Right lobe of liver (tissue), 6 donors: Measurements from ENCODE around the gene RPLP2. TPM values are rescaled to one million over a fixed set of nuclear protein-coding genes. Genes with fewer than 3 reads are reported as not detected.

Source experiments
- ATAC-seq, 4 donors: fragments of 200-7000 bp; cut with Tn5 transposase; one replicate each; pipeline ENCODE4 v1.9.1; 2020; ENCODE audit warnings: mild to moderate bottlenecking in 4 of 4, moderate library complexity in 4 of 4
- DNase-seq, 3 donors: peaks; one replicate each; pipeline ENCODE4 v3.0.0-alpha.2; 2020
- H3K27ac ChIP-seq, 3 donors: fragments of 200-600 bp; one replicate each; pipeline ENCODE4 v1.8.0; 2022
- H3K27me3 ChIP-seq, 2 donors: fragments of 200-600 bp; one replicate each; pipeline ENCODE4 v1.8.0; 2022
- H3K36me3 ChIP-seq, 4 donors: fragments of 200-600 bp; sonication (generic) in 1 of 4; one replicate each; pipeline versions ENCODE4 v1.5.1 to v1.8.0; 2017 to 2022; ENCODE audit warnings: control low read depth in 1 of 4
- H3K4me1 ChIP-seq, 4 donors: fragments of 200-600 bp; sonication (generic) in 1 of 4; one replicate each; pipeline versions ENCODE4 v1.5.1 to v1.8.0; 2017 to 2022; ENCODE audit warnings: control low read depth in 1 of 4
- H3K4me3 ChIP-seq, 3 donors: fragments of 200-600 bp; one replicate each; pipeline ENCODE4 v1.8.0; 2022
- H3K9me3 ChIP-seq, 4 donors: fragments of 200-600 bp; sonication (generic) in 1 of 4; one replicate each; pipeline versions ENCODE4 v1.5.1 to v1.8.0; 2017 to 2022; ENCODE audit warnings: control low read depth in 1 of 4
- CTCF ChIP-seq, 4 donors: fragments of 200-600 bp in 3 of 4; fragments of 450-650 bp in 1 of 4; IDR thresholded peaks; one replicate each; pipeline versions ENCODE4 v1.5.1 to v1.8.0; 2016 to 2022; ENCODE audit warnings: antibody characterized with exemption in 4 of 4, mild to moderate bottlenecking in 2 of 4
- POLR2A ChIP-seq: fragments of 450-650 bp; IDR thresholded peaks from one replicate; pipeline ENCODE4 v1.6.1; 2017; ENCODE audit warnings: antibody characterized with exemption, mild to moderate bottlenecking
- WGBS: methylation state at CpG from one replicate; pipeline ENCODE4 v1.1.6; 2018; ENCODE audit warnings: low coverage, low lambda C conversion rate; ENCODE audit not compliant: insufficient coverage; ENCODE audit errors: missing lambda C conversion rate; 5-methylcytosine and 5-hydroxymethylcytosine counted together
- intact Hi-C, 2 donors: fragments of 100-400 bp; cut with DNase I; formaldehyde crosslinking; loops; one replicate each; pipeline versions ENCODE4 v1.11.2 to v1.14.1; 2022
- total RNA-seq, 6 experiments: library from RNA; depleted of rRNA in 2 of 6; stranded (reverse); fragments of >200 nt in 2 of 6; fragmentation: NEBNext Ultra II Directional in 3 of 6; extraction: Animal tissue kit (Norgen Biotek cat#: 25700) in 3 of 6; gene quantifications; one replicate each; pipeline versions ENCODE4 v1.1.0 to v1.2.4, GENCODE V29; 2016 to 2023
- donor health status: DM: no; HTN: yes; CAD: no.
- donor health status: DM: no; HTN: no; CAD: no.
- donor health status: DM: no; HTN: no; CAD: no.
- donor health status: DM: no; HTN: yes; CAD: no.
- donor health status: DM: no; HTN: yes; CAD: no.

RPLP2 gene
- total RNA-seq, 6 experiments from 2014 or later, result 212 to 574 (median 457) TPM

DNA sequence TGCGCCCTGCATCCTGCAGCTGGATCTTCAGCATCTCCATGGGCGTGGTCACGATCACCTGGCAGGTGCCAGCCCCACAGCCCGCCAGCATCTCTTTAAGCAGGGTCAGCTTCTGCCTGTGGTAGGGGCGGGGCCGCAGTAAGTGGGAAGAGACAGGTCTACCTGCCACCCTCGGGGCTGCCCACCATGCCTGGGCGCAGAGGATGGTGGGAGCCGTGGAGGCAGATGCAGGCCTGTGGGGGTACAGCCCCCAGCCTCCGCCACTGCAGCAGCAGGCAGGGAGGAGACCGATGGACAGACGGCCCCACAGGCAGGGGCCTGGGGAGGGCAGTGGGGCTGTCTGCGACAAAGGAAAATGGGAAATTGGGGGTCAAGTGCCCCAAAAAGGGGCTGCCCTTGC lies 16.9 kb upstream of the RPLP2 start:
- H3K4me3 ChIP-seq, result no peak overlapping the region
- no peaks in the 10 kb centered on the region for H3K27me3 ChIP-seq
- peaks cover 0 to 28% (median 11%) of the 10 kb centered on the region in 4 donors for H3K4me1 ChIP-seq
- 100% methylated on average over 3 of the region's 13 CpGs for WGBS
- intact Hi-C loops, result no loop called here
- H3K27ac ChIP-seq, result no peak overlapping the region
- ATAC-seq, result no peak
- no peak for DNase-seq
- H3K9me3 ChIP-seq, result no peaks in the 10 kb centered on the region
- peaks cover 0 to 5% (median 0%) of the 10 kb centered on the region in 4 donors for H3K36me3 ChIP-seq
- no peak for TF ChIP-seq POLR2A
- TF ChIP-seq CTCF (IDR thresholded peaks at IDR 0.05), result no peak

GRCh38 chr11:793556-793955 lies 16.2 kb upstream of the RPLP2 start:
- 70% methylated on average over 2 of the region's 7 CpGs for WGBS
- Histone ChIP-seq H3K36me3 (peaks cover 0 to 5% (median 0%) of the 10 kb centered on the region in 4 donors), H3K27ac (no peak overlapping the region), H3K27me3 (no peaks in the 10 kb centered on the region), H3K4me1 (peaks cover 0 to 32% (median 11%) of the 10 kb centered on the region in 4 donors), H3K9me3 (no peaks in the 10 kb centered on the region), H3K4me3 (no peak overlapping the region)
- TF ChIP-seq POLR2A (no peak), CTCF (IDR thresholded peaks at IDR 0.05) (no peak)
- peak in 1 of 3 donors; percentile 31 for DNase-seq
- ATAC-seq, result no peak
- intact Hi-C loops, result no loop called here

- intact Hi-C loops, result no loop called here
- Histone ChIP-seq H3K36me3 (peaks cover 0 to 5% (median 0%) of the 10 kb centered on the region in 4 donors), H3K27me3 (no peaks in the 10 kb centered on the region), H3K9me3 (no peaks in the 10 kb centered on the region), H3K27ac (no peak overlapping the region), H3K4me3 (peak overlapping the region in 1 of 3 donors; percentile 73), H3K4me1 (peaks cover 0 to 34% (median 11%) of the 10 kb centered on the region in 4 donors)
- ATAC-seq (no peak), DNase-seq (peak in 1 of 3 donors; percentile 28)
- TF ChIP-seq POLR2A (no peak), CTCF (IDR thresholded peaks at IDR 0.05) (no peak)
- 67% methylated on average over 3 of the region's 31 CpGs for WGBS
These were observed 15.6 kb upstream of the RPLP2 start for GRCh38 chr11:794013-794765.

- peaks cover 0 to 34% (median 11%) of the 10 kb centered on the region in 4 donors for H3K4me1 ChIP-seq
- intact Hi-C loops, result no loop called here
- peak in 1 of 3 donors; percentile 82 for DNase-seq
- no peaks in the 10 kb centered on the region for H3K27me3 ChIP-seq
- no peaks in the 10 kb centered on the region for H3K9me3 ChIP-seq
- H3K4me3 ChIP-seq, result peak overlapping the region; percentile 63 to 73 (median 73)
- peaks cover 0 to 5% (median 0%) of the 10 kb centered on the region in 4 donors for H3K36me3 ChIP-seq
- WGBS, result 41% methylated on average over 22 of the region's 38 CpGs
- ATAC-seq, result peak; percentile 1 to 28 (median 22)
- peak overlapping the region in 2 of 3 donors; percentile 85 to 88 for H3K27ac ChIP-seq
- TF ChIP-seq POLR2A (no peak), CTCF (IDR thresholded peaks at IDR 0.05) (no peak)
These were observed 14.8 kb upstream of the RPLP2 start for GRCh38 chr11:794766-795633.
